H9 (cell line): ENCODE data around the gene ASB10. TPM values are rescaled to one million over a fixed set of nuclear protein-coding genes. Genes with fewer than 3 reads are reported as not detected.

Source experiments
- DNase-seq: peaks from one replicate; pipeline ENCODE4 v3.0.0-alpha.2; 2017
- H2AFZ ChIP-seq: one replicate; pipeline ENCODE4 v1.6.1; 2013; ENCODE audit warnings: mild to moderate bottlenecking, low read length, control low read depth, moderate library complexity
- H2AK5ac ChIP-seq: 2 replicates; pipeline ENCODE4 v1.6.1; 2013; ENCODE audit warnings: low read length, control low read depth, mixed read lengths; ENCODE audit not compliant: insufficient read length
- H2BK120ac ChIP-seq: one replicate; pipeline ENCODE4 v1.6.1; 2013; ENCODE audit warnings: low read depth, mild to moderate bottlenecking, low read length, control low read depth, inconsistent platforms; ENCODE audit not compliant: poor library complexity, severe bottlenecking
- H2BK12ac ChIP-seq: 2 replicates; pipeline ENCODE4 v1.6.1; 2013; ENCODE audit warnings: low read length, control low read depth, mixed read lengths, low read depth; ENCODE audit not compliant: insufficient read length
- H2BK15ac ChIP-seq: 2 replicates; pipeline ENCODE4 v1.6.1; 2013; ENCODE audit warnings: low read depth, low read length, control low read depth
- H2BK20ac ChIP-seq: one replicate; pipeline ENCODE4 v1.6.1; 2013; ENCODE audit warnings: low read depth, mild to moderate bottlenecking, low read length, control low read depth, inconsistent platforms; ENCODE audit not compliant: poor library complexity, severe bottlenecking
- H2BK5ac ChIP-seq: 2 replicates; pipeline ENCODE4 v1.6.1; 2013; ENCODE audit warnings: low read length, control low read depth, mixed read lengths; ENCODE audit not compliant: insufficient read length
- H3K14ac ChIP-seq: 2 replicates; pipeline ENCODE4 v1.6.1; 2013; ENCODE audit warnings: low read length, control low read depth; ENCODE audit not compliant: insufficient read depth
- H3K18ac ChIP-seq: 2 replicates; pipeline ENCODE4 v1.6.1; 2013; ENCODE audit warnings: low read depth, mild to moderate bottlenecking, mixed read lengths, low read length, control low read depth; ENCODE audit not compliant: insufficient read length
- H3K23ac ChIP-seq: 2 replicates; pipeline ENCODE4 v1.6.1; 2013; ENCODE audit warnings: low read length, control low read depth, mixed read lengths, low read depth; ENCODE audit not compliant: insufficient read length
- H3K23me2 ChIP-seq: 2 replicates; pipeline ENCODE4 v1.6.1; 2013; ENCODE audit warnings: low read depth, mild to moderate bottlenecking, mixed read lengths, low read length, control low read depth; ENCODE audit not compliant: insufficient read length, poor library complexity, severe bottlenecking
- H3K27ac ChIP-seq: 2 replicates; pipeline ENCODE4 v1.5.1; 2013; ENCODE audit warnings: low read length, control low read depth, mixed read lengths, low read depth; ENCODE audit not compliant: insufficient read length
- H3K27me3 ChIP-seq: 2 replicates; pipeline ENCODE4 v1.6.1; 2013; ENCODE audit warnings: low read length, control low read depth, inconsistent platforms; ENCODE audit not compliant: insufficient read depth
- H3K4ac ChIP-seq: 2 replicates; pipeline ENCODE4 v1.6.1; 2013; ENCODE audit warnings: low read depth, mild to moderate bottlenecking, control low read depth, inconsistent platforms, low read length, moderate library complexity
- H3K4me1 ChIP-seq: 2 replicates; pipeline ENCODE4 v1.6.1; 2013; ENCODE audit warnings: low read length, control low read depth, inconsistent platforms; ENCODE audit not compliant: insufficient read depth
- H3K4me2 ChIP-seq: 2 replicates; pipeline ENCODE4 v1.6.1; 2013; ENCODE audit warnings: low read length, control low read depth, mixed read lengths; ENCODE audit not compliant: insufficient read length, insufficient read depth
- H3K56ac ChIP-seq: 2 replicates; pipeline ENCODE4 v1.6.1; 2013; ENCODE audit warnings: low read depth, mild to moderate bottlenecking, mixed read lengths, low read length, control low read depth; ENCODE audit not compliant: insufficient read length
- H3K79me1 ChIP-seq: 2 replicates; pipeline ENCODE4 v1.6.1; 2013; ENCODE audit warnings: low read depth, mild to moderate bottlenecking, moderate library complexity, low read length, control low read depth, inconsistent platforms; ENCODE audit not compliant: insufficient read depth, poor library complexity, severe bottlenecking
- H3K79me2 ChIP-seq: 2 replicates; pipeline ENCODE4 v1.6.1; 2013; ENCODE audit warnings: low read length, control low read depth, inconsistent platforms; ENCODE audit not compliant: insufficient read depth
- H3K9ac ChIP-seq: 2 replicates; pipeline ENCODE4 v1.6.1; 2013; ENCODE audit warnings: low read length, control low read depth, mixed read lengths; ENCODE audit not compliant: insufficient read length; ENCODE audit errors: extremely low read depth
- H3K9me3 ChIP-seq: one replicate; pipeline ENCODE4 v1.6.1; 2013; ENCODE audit warnings: low read depth, low read length, inconsistent platforms; ENCODE audit not compliant: control insufficient read depth
- H3T11ph ChIP-seq: one replicate; pipeline ENCODE4 v1.6.1; 2013; ENCODE audit warnings: mild to moderate bottlenecking, low read length, control low read depth, inconsistent platforms
- H4K20me1 ChIP-seq: one replicate; pipeline ENCODE4 v1.6.1; 2013; ENCODE audit not compliant: control insufficient read depth, insufficient read length, insufficient read depth
- H4K5ac ChIP-seq: 2 replicates; pipeline ENCODE4 v1.6.1; 2013; ENCODE audit warnings: low read depth, mild to moderate bottlenecking, mixed read lengths, low read length, control low read depth; ENCODE audit not compliant: insufficient read length
- H4K8ac ChIP-seq: replicated peaks from 2 replicates; pipeline ENCODE4 v1.6.1; 2013; ENCODE audit warnings: low read length, control low read depth, mixed read lengths, low read depth; ENCODE audit not compliant: insufficient read length
- H4K91ac ChIP-seq: 2 replicates; pipeline ENCODE4 v1.6.1; 2013; ENCODE audit warnings: low read depth, mild to moderate bottlenecking, moderate library complexity, mixed read lengths, low read length, control low read depth; ENCODE audit not compliant: insufficient read length
- H3K27ac Mint-ChIP-seq, 3 experiments: 2 replicates in 2 of 3; 3 replicates in 1 of 3; pipeline ENCODE4 v1.8.0; 2020 to 2021; ENCODE audit warnings: mixed read lengths in 3 of 3, mild to moderate bottlenecking in 1 of 3, moderate library complexity in 1 of 3
- H3K27me3 Mint-ChIP-seq: 2 replicates; pipeline ENCODE4 v1.8.0; 2021; ENCODE audit warnings: low read depth, mild to moderate bottlenecking, moderate library complexity, mixed read lengths
- H3K36me3 Mint-ChIP-seq, 3 experiments: 2 replicates in 2 of 3; 3 replicates in 1 of 3; pipeline ENCODE4 v1.8.0; 2020 to 2021; ENCODE audit warnings: low read depth in 3 of 3, mixed read lengths in 3 of 3; ENCODE audit not compliant: insufficient read depth in 1 of 3
- H3K4me1 Mint-ChIP-seq, 2 experiments: 2 replicates each; pipeline ENCODE4 v1.8.0; 2020; ENCODE audit warnings: mixed read lengths in 2 of 2
- H3K4me3 Mint-ChIP-seq, 2 experiments: 2 replicates in 1 of 2; 3 replicates in 1 of 2; pipeline ENCODE4 v1.8.0; 2020 to 2021; ENCODE audit warnings: mild to moderate bottlenecking in 2 of 2, mixed read lengths in 2 of 2, moderate library complexity in 1 of 2
- H3K9me3 Mint-ChIP-seq, 2 experiments: 2 replicates in 1 of 2; 3 replicates in 1 of 2; pipeline ENCODE4 v1.8.0; 2020; ENCODE audit warnings: mild to moderate bottlenecking in 2 of 2, mixed read lengths in 2 of 2, moderate library complexity in 1 of 2
- WGBS: extraction: QIAGEN DNeasy Blood & Tissue Kit; methylation state at CpG from one replicate; pipeline ENCODE4 v1.1.7; 2013; ENCODE audit warnings: missing lambda C conversion rate, low lambda C conversion rate, mixed read lengths; ENCODE audit not compliant: insufficient read length; ENCODE audit errors: extremely low coverage; 5-methylcytosine and 5-hydroxymethylcytosine counted together
- total RNA-seq: library from RNA; stranded (reverse); gene quantifications from 2 replicates; pipeline ENCODE4 v1.2.1, GENCODE V29; 2021
- TF ChIP-seq, protein P1 (sequence below): fragments of 200-600 bp; sonication (generic); conservative IDR thresholded peaks from 3 replicates; pipeline ENCODE4 v1.8.0; 2021; ENCODE audit warnings: antibody characterized with exemption, mild to moderate bottlenecking

ASB10 gene
- total RNA-seq, 1 experiment from 2014 or later, result not detected

DNA sequence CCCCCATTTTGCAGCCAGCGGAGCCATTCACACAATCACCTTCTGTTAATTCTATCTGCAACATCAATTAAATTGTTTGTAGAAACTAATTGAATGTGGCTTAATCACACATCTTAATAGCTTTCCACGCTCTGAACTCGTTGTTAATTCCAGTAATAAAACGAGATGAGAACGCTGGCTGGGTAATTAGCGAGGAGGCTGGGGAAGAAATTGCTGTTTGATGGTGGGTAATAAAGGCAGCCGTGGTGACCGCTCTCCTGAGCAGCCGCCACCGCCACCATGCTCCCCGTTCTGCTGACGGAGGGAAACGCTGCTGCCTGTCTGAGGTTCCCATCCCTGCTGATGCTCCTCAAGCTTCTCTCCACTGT is 55.8 kb downstream of the ASB10 start:
- Histone ChIP-seq H2BK120ac (no peak overlapping the region), H3K27me3 (no peaks in the 10 kb centered on the region), H4K91ac (no peak overlapping the region), H3K23me2 (peaks cover 3% of the 10 kb centered on the region), H3K79me2 (no peaks in the 10 kb centered on the region), H2BK15ac (no peak overlapping the region), H3K9me3 (no peaks in the 10 kb centered on the region), H3K4me2 (no peak overlapping the region), H3T11ph (no peak overlapping the region), H4K8ac (no peak overlapping the region), H3K27ac (no peak overlapping the region), H2AFZ (no peak overlapping the region), H3K4ac (no peak overlapping the region), H2AK5ac (no peak overlapping the region), H3K79me1 (no peaks in the 10 kb centered on the region), H3K14ac (no peak overlapping the region), H4K20me1 (no peaks in the 10 kb centered on the region), H2BK20ac (no peak overlapping the region), H3K4me1 (no peaks in the 10 kb centered on the region; the same call in 1 of the 2 replicates), H3K23ac (no peak overlapping the region), H3K56ac (no peak overlapping the region), H3K9ac (no peak overlapping the region), H2BK12ac (no peak overlapping the region), H2BK5ac (no peak overlapping the region), H4K5ac (no peak overlapping the region), H3K18ac (no peak overlapping the region)
- Mint-ChIP-seq H3K4me3 (no peak overlapping the region), H3K36me3 (peaks cover 27 to 61% (median 28%) of the 10 kb centered on the region in 3 experiments), H3K27me3 (peaks cover 7% of the 10 kb centered on the region), H3K9me3 (no peaks in the 10 kb centered on the region; a peak in 2 of 5 replicates), H3K27ac (no peak overlapping the region), H3K4me1 (peaks cover 0 to 8% of the 10 kb centered on the region in 2 experiments; a peak in 2 of 4 replicates)
- DNase-seq, result no peak
- TF ChIP-seq, protein P1, sequence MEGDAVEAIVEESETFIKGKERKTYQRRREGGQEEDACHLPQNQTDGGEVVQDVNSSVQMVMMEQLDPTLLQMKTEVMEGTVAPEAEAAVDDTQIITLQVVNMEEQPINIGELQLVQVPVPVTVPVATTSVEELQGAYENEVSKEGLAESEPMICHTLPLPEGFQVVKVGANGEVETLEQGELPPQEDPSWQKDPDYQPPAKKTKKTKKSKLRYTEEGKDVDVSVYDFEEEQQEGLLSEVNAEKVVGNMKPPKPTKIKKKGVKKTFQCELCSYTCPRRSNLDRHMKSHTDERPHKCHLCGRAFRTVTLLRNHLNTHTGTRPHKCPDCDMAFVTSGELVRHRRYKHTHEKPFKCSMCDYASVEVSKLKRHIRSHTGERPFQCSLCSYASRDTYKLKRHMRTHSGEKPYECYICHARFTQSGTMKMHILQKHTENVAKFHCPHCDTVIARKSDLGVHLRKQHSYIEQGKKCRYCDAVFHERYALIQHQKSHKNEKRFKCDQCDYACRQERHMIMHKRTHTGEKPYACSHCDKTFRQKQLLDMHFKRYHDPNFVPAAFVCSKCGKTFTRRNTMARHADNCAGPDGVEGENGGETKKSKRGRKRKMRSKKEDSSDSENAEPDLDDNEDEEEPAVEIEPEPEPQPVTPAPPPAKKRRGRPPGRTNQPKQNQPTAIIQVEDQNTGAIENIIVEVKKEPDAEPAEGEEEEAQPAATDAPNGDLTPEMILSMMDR, result no peak
- WGBS, result no CpG with 5 or more reads among the region's 13 CpGs
